ENCODE data around the gene MEGF9.

The MEGF9 gene

DNA sequence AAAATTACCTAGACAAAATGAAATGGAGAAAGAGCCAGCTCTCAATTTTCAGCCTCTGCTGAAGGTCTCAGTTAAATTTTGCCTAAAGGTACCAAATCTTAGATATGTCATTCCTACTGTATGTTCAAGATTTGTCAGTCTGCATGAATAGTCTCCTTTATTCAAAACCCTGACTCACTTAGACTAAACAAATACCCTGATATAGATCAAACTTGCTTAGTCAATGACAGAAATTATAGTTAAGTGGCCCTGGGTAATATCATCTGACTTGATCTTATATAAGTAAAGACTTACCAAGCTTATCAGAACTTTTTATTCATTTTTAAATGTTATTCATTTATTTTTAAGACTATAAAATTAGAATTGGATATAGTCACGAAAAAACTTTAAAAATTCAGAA, 12.2 kb downstream of the MEGF9 start:
- DNase-seq: no peak

DNA sequence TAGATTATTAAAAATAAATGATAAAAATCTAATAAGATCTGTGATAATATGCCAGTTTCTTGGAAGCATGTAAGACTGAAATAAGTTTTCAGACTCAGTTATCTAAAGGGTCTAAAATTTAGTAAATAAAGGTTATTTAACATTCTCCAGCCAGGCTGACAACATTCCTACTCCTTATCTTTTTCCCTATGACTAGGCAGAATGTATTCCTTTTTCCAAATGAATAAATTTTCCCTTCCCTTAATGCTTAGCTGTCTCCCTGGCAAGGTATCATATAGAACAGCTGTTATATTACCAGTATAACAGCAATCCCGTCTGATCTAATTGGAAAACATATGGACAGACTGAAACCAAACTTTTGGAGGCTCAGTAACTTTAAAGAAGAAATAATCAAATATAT, 13.0 kb downstream of the MEGF9 start:
- DNase-seq: peak; percentile 55

DNA sequence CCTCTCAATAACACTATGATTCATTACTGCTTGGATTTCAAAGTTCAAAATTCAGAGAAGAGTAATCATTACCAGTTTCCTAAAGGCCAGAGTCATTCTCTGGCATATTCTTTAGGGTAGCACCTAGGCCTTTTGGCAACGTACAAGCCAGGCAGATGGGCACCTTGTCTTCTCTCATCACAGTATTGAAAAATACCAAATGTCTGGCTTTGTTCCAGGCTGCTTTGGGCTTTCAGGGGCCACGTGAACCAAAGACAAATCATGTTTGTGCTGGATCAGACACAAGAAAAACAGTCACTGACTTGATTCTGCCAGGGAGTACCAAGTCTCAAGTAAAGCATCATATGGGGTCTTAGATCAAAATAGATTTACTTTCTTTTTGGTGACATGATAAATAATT, 15.5 kb downstream of the MEGF9 start:
- peak; percentile 81 for DNase-seq

DNA sequence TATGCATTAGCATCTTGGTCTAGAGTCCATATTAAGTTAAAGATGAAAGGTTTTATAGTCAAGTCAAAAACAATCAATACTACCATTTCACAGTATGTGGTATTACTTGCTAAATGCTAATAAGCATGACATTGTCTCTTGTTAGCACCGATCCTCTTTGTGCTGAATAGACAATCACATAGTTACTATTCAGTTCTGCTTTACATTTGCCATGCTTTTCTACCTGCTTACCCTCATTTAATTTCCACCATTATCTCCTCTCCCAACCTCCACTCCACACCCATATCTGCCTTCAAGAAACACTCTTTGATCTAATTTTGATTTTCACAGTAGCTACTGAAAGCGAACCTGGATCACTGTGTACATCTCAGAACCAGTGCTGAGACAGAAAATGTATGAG, 16.8 kb downstream of the MEGF9 start:
- no peak for DNase-seq

DNA sequence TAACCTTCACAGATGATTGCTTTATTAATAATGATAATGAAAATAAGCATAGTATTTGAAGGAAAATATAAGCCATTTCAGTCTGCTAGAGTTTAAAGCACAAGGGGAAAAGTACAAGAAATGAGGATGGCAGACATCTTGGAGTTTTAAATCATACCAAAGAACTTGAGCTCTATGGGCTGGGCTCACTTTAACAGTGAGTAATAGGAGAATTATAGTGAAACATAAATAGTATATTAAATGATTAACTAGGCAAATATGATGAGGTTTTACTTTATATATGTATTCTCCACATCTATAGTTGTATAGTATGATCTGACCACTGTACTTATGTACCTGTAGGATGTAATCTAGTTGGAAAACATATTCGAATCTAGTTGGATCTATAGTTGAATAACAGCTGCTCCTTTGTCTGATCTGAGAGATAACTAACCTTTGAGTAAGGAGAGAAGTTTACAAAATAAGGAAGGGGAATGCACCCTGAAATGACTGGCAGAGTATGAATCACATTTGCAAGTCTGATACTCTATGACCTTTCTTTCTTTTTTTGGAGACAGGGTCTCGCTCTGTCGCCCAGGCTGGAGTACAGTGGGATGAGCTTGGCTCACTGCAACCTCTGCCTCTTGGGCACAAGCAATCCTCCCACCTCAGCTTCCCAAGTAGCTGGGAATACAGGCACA, 17.6 kb downstream of the MEGF9 start:
- DNase-seq: no peak

DNA sequence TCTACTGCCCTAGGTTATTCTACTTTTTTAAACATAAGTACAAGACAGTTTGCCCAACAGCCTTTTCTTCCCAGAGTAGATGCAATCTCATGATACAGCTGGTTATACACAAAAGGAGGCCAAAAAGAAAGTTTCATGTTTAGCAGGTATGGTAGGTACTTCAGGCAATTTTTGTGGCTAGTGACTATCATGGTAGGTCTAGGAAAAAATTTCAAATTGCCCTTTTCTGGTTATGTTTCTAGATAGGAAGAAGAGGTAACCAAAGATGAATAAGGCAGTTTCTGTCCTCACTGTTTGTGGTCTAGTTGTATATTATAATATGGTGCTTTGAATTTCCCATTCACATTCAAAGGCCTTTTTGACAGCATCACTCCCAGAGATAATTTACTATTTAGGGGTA, 19.7 kb downstream of the MEGF9 start:
- DNase-seq: no peak

DNA sequence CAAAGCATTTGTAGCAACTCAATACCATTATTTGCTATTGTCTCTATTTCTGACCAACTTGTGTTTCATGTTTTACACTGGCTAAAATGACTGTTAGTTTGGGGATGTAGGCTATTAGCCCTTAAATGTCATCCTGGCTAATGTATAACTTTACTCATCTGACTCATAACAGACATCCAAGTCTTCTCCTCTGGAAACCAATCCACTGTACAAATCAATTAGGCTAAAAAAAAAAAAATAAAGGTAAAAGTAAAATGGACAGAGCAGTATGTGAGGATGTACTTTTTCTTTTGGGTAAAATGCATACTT, 20.6 kb downstream of the MEGF9 start:
- no peak for DNase-seq

DNA sequence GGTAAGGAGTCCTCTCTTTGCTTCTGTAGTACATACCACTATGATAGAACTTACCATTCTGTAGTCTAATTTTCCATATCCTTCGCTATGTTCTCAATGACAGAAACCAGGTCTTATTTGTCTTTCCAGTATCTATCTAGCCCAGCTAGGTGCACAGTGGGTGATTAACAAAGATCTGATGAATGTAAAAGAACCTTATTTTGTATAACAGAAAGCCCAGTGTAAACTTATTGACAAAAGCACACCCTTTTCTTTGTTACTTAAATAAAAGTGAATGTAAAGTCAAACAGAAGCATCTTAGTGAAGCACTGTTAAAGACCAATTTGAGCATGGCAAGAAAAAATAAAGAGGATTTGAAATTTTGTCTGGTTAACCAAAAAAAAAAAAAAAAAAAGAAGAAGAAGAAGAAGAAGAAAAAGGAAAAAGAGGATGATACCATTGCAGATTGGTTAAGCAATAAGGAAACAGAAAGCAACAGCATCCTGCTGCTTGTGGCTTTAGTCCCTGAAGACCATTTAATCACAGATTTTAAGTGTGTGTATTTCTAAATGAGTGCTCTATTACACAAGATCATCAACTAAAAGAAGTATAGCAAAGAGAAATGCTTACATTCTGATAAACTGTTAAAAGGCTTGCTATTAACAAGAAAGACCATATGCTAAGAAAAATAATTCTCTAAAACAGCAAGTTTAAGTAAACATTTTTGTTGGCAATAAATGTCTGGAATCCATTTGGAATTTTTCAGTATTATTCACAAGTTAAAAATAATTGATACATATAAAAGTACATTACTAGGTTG, 21.2 kb downstream of the MEGF9 start:
- DNase-seq: no peak

DNA sequence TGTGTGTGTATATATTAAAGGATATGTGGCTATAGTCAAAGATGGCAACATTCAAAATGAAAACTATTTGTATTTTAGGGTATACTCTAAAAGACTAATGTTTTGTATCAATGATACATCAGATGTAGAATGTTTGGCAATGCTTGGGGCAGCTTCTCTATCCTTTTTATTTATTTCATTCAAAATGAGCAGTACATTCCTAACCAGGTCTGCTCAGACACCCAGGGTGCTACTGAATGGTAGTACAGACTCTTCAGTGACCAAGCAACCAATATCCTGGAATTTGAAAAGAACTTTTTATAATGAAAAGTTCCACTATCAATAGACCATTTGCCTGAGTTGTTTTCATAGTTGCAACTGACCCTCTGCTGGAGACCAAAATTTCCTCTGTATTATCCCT, 23.9 kb downstream of the MEGF9 start:
- no peak for DNase-seq

DNA sequence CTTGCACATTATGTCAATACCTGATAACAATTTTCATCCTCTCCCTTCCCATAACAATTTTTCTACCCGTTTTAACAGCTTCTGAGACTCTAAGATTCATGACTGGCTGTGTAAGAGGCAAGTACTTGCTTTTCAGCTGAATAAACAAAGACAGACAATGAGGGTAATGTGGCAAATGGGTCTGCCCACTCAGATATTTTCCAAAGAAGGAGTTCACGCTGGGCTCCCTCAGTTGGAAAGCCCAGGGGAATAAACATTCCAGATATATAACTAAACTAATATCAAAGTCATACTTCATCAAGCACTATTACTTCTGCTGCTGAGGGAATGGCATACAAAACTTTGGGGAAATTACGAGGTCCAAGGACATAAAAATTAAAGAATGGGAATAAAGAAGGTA, 24.4 kb downstream of the MEGF9 start:
- no peak for DNase-seq

DNA sequence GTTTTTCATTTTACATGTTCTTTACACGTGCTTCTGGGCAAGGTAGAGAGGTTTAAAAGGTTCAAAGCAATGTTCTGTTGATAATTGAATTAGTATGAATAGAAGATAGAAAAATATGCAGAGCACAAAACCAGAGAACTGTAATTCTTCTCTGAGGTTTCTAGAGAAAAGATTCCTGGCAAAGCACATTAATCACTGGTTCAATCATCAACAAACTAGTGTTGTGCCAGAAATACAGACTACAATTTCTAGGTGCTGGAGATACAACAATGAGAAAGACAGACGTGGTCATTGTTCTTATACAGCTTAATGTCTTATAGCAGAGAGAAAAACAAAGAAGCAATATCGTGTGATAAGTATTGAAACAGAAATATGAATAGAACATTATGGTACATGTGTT, 25.5 kb downstream of the MEGF9 start:
- no peak for DNase-seq

DNA sequence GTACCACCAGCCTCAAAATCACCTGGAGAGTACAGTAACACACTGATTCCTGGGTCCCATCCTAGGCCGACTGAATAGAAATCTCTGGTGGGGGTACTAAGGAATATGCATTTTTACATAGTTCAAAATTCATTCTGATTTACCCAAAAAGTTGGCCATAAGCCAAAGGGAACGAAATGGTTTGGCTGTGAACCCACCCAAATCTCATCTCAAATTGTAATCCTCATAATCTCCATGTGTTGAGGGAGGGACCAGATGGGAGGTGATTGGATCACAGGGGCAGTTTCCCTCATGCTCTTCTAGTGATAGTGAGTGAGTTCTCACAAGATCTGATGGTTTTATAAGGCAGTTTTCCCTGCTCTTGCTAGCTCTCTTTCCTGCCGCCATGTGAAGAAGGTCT, 31.1 kb downstream of the MEGF9 start:
- no peak for DNase-seq

DNA sequence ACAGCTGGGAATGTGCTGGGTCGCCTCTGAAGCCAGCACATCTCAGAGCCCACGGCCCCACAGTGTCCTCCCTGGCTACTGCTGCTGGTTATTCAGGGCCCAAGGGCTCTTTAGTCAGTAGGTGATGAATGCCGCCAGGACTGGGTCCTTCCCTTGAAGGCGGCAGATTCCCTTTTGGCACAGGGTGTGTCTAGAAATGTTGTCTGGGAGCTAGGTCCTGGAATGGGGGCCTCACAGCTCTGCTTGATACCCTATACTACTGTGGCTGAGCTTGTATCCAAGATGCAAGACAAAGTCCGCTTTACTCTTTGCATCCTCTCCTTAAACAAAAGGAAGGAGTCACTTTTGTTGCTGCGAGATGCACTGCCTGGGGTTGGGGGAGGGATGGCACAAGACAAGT, 33.1 kb downstream of the MEGF9 start:
- DNase-seq: no peak

DNA sequence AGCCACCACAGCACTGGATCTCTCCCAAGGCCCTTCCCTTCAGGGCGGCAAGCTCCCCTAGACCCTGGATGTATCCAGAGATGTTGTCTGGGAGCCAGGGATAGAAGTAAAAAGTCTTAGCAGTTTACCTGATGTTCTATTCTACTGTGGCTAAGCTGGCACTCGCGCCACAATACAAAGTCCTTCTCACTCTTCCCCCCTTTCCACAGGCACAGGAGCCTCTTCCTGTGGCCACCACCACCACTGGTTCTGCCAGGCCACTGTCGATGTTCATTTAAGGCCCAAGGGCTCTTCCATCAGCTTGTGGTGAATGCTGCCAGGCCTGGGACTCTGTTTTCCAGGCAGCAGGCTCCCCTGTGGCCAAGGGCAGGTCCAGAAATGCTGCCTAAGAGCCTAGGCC, 33.7 kb downstream of the MEGF9 start:
- no peak for DNase-seq

DNA sequence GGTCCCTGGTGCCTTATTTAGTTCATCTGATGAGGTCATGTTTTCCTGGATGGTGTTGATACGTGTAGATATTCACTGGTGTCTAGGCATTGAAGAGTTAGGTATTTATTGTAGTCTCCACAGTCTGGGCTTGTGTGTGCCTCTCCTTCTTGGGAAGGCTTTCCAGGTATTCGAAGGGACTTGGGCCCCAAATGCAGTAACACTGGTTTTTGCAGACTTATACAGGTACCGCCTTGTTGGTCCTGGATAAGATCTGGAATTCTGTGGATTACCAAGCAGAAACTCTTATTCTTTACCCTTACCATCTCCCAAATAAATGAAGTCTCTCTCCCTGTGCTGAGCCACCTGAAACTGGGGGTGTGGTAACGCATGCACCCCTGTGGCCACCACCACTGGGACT, 34.1 kb downstream of the MEGF9 start:
- DNase-seq: no peak

DNA sequence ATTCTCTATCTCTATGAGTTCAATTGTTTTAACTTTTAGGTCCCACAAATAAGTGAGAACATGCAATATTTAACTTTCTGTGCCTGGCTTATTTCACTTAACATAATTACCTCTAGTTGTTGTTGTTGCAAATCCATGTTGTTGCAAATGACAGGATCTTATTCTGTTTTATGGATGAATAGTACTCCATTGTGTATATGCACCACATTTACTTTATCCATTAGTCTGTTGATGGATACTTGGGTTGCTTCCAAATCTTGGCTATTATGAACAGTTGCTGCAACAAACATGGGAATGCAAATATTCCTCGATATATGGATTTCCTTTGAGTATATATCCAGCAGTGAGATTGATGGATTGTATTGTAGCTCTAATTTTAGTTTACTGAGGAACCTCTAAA, 36.3 kb downstream of the MEGF9 start:
- no peak for DNase-seq

DNA sequence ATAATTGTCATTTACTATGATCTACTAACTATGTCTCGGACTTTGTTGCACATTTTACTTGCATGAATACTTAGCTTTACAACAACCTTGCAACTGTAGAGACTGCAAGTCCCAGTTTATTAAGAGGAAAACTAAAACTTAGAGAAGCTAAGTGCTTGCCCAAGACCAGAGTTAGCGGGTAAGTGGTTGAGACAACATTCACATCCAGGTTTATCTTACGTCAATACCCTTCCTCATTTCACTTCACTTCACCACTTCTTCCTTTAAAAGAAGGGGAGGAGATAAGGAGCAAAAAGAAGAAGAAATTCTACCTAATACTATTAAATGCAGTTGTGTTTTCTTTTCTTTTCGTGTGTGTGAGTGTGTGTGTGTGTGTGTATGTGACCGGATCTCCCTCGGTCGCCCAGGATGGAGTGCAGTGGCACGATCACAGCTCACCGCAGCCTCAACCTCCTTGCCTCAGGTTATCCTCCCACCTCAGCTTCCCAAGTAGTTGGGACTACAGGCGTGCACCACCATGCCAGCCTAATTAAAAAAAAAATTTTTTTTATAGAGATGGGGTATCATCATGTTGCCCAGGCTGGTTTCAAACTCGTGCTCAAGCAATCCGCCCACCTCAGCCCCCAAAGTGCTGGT, 37.4 kb downstream of the MEGF9 start:
- DNase-seq: no peak

DNA sequence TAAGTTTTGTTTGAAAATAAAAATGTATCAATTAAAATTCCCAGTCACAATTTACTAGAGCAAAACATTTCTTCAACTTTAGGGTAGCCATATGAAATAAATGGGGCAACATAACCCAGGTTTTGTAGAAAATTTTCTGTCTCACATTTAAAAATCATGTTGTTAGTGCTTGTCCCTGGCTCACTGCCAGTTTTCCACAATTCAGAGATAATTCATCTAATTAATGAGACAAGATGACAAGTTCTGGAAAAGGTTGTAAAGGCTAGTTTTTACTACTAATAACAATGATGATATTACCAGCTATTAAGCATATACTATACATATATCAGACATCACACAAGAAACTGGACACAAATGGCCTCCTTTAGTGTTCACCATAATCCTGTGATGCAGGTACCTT, 45.9 kb downstream of the MEGF9 start:
- no peak for DNase-seq

DNA sequence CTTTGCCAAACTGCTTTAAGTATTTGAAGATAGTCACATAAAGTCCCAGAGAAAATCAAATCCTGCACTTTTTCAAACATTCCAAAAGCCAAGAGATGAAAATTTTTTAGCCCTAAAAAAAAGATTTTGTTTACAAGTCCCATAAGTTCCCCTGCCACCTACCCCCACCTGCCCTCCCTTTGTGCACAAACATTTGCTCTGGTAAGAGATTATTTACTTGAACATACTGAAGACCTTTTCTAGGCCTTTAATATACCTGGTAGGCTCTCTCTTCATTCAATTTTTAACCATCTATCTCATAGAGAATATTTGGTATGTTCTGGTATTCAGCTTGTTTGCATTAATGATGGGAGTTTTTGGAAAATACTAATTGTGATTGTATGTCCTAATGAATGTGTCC, 50.3 kb downstream of the MEGF9 start:
- no peak for DNase-seq

DNA sequence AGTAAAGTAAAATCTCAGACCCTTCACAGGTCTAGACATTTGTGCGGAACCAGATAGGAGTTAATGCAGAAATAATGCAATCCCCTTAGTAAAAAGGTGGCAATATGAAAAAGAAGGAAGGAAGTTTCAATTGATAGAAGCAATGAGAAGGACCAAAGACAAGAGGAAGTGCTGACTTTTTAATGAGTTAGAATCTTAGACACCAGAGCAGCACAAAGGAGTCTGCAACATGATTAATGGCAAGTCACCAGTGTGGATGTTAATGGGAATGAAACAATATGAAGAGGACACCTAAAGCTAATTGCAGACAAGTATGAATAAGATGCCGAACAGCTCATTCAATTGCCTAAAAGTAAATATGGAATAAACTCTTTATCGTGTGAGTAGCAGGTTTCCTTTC, 50.9 kb downstream of the MEGF9 start:
- no peak for DNase-seq

DNA sequence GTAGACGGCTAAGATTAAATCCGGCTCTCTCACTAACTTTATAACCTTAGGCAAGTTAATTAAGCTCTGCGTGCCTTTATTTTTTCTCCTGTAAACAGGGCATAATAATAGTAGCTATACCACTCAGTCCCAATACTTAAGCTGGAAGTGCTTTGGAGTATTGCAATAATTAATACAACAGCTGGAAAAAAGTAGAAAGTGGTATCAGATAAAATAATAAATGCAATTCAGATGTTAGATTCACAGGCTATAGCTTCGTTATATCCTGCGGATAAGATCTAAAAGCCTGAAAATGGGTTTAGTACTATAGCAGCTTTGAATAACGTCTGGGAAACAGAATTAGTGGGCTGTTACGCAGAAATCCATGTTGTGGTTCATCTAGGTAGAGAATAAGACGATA, 51.8 kb downstream of the MEGF9 start:
- no peak for DNase-seq

DNA sequence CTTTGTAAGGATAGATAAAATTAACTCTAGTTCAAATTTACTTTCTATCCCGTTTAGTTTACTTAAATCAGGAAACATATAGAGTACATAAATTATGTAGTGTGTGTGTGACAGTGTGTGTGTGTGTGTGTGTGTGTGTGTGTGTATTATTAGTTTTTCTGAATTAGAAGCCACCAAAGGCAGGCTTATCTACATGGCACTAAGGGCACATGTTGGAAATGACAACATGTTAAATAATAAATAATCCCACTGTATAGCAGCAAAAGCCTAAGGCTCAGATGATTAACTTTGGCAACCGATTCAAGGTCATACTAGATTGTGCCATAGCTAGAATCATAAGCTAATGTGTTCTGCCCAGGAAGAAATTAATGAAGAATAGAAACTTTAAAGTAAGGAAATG, 54.6 kb downstream of the MEGF9 start:
- no peak for DNase-seq

DNA sequence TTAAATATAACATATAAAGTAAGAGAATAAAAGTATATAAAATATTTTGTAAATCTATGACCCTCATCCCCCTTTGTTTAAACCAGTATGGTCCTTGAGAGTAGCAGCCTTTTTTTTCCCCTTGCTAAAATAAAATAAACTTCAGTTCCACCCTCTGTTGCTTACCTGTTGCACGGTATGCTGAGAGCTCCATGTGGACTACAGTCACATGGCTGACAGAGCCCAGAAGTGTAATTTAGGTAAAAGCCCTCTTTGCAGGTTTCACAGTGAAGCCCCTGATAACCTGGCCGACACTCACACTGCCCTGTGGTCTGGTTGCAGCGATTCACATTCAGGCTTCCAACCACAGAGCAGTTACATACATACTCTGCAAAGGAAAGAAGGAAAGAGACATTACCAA, 55.1 kb downstream of the MEGF9 start:
- DNase-seq: no peak

DNA sequence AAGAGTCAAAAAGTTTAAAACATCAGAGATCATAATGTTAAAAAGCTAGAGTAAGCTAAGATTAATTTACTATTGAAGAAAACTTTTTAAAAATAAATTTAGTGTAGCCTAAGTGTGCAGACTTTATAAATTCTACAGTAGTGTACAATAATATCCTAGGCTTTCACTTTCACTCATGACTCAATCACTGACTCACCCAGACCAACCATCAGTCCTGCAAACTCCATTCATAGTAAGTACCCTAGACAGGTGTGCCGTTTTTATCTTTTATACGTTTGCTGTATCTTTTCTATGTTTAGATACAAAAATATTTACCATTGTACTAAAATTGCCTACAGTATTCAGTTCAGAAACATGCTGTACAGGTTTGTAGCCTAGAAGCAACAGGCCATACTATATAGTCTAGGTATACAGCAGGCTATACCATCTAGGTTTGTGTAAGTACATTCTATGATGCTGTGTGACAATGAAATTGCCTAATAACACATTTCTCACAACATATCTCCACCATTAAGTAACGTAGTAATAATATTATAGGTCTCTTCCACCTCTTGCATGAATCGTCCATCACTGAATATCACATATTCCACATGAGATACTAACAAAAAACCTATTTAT, 59.2 kb downstream of the MEGF9 start:
- DNase-seq: no peak
